AG10803 (cell line): ENCODE results near the gene LPCAT2.
A peak's percentile ranks its signal among the peaks of the same experiment; 100 is the strongest.

Experiments used
- DNase-seq: peaks from one replicate; pipeline ENCODE4 v3.0.0; 2010; ENCODE audit warnings: low read depth
- H3K4me3 ChIP-seq: 2 replicates; pipeline ENCODE4 v1.5.1; 2011; ENCODE audit warnings: mild to moderate bottlenecking, low read length, control low read depth
- TF ChIP-seq, protein P1 (sequence below): conservative IDR thresholded peaks from 2 replicates; pipeline ENCODE4 v1.5.1; 2011; ENCODE audit warnings: mild to moderate bottlenecking, low read length, control low read depth, inconsistent platforms

The LPCAT2 gene

GRCh38 chr16:55491691-55492090, 17.2 kb upstream of the LPCAT2 start:
- TF ChIP-seq, protein P1, sequence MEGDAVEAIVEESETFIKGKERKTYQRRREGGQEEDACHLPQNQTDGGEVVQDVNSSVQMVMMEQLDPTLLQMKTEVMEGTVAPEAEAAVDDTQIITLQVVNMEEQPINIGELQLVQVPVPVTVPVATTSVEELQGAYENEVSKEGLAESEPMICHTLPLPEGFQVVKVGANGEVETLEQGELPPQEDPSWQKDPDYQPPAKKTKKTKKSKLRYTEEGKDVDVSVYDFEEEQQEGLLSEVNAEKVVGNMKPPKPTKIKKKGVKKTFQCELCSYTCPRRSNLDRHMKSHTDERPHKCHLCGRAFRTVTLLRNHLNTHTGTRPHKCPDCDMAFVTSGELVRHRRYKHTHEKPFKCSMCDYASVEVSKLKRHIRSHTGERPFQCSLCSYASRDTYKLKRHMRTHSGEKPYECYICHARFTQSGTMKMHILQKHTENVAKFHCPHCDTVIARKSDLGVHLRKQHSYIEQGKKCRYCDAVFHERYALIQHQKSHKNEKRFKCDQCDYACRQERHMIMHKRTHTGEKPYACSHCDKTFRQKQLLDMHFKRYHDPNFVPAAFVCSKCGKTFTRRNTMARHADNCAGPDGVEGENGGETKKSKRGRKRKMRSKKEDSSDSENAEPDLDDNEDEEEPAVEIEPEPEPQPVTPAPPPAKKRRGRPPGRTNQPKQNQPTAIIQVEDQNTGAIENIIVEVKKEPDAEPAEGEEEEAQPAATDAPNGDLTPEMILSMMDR = no peak
- DNase-seq = no peak
- no peak overlapping the region for H3K4me3 ChIP-seq

DNA sequence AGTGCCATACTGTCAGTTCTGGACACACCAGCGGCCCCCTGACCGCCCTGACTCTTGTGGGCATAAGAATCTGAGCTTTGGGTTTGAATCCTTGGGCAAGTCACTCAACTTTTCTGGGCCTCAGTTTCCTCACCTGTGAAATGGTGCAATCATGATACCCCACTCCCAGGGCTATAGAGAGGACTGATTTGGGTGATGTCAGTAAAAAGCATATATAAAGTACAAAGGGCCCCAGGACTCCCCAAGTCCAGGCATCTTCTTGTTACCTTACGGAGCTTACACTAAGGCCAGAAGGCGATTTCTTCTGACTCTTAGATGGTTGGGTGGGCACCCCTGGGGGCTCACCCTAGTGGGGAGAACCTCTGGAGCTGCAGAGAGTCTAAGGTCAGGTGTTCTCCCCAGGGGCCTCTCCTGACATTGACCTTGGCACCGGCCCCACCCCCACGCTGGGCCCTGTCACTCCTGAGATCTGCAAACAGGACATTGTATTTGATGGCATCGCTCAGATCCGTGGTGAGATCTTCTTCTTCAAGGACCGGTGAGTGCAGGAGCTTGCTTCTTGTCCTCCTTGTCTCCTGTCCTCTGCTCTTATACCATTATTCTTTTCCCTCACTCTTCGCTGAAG, 16.0 kb upstream of the LPCAT2 start:
- TF ChIP-seq, protein P1 = no peak
- H3K4me3 ChIP-seq = no peak overlapping the region
- no peak for DNase-seq

DNA sequence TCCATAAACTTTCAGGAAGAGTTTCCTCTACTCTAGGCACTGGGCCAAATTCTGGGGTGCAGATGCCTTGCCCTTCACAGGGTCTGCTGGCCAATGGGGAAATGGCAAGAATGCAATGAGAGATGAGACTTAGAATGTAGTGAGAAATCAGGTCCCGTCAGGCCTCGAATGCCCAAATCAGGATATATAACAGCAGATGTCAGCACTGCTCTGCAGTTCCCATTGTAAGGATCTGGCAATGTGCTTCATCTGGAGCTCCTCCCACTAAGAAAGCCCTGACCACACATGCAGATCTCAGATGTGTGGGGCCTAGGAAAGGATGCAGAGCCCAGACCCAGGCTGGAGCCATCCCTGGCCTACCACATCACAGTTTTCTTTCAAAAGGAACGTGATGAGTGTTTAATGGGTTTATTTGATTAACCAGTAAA, 13.9 kb upstream of the LPCAT2 start:
- no peak overlapping the region for H3K4me3 ChIP-seq
- DNase-seq = peak; percentile 98
- TF ChIP-seq, protein P1 = peak; percentile 52

DNA sequence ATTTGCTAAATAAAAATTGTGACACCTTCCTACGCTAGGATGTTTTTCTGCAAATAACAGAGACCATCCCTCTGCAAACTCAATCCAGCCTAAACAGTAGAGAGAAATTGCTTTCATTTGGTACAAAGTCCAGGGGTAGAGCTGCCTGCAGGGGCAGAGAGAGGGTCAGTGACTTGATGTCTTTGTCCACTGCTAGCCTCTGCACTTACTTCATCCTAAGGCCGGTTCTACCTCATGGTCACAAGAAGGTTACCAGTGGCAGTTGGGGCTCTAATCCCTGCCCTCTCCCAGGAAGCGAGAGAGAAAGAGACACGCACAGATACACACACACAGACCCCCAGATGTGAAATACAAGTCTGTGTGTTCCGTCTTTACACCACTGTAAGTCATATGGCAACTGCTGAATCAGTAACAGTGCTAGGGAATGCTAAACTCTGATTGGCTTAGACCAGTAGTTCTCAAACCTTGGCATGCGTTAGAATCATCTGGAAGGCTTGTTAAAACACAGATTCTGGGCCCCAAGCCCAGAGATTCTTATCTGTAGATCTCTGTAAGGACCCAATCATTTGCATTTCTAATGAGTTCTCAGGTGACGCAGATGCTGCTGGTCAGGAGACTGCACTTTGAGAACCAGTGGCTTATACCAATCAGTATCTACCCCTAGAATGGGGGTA, 13.1 kb upstream of the LPCAT2 start:
- no peak overlapping the region for H3K4me3 ChIP-seq
- TF ChIP-seq, protein P1 = no peak
- DNase-seq = peak; percentile 93

DNA sequence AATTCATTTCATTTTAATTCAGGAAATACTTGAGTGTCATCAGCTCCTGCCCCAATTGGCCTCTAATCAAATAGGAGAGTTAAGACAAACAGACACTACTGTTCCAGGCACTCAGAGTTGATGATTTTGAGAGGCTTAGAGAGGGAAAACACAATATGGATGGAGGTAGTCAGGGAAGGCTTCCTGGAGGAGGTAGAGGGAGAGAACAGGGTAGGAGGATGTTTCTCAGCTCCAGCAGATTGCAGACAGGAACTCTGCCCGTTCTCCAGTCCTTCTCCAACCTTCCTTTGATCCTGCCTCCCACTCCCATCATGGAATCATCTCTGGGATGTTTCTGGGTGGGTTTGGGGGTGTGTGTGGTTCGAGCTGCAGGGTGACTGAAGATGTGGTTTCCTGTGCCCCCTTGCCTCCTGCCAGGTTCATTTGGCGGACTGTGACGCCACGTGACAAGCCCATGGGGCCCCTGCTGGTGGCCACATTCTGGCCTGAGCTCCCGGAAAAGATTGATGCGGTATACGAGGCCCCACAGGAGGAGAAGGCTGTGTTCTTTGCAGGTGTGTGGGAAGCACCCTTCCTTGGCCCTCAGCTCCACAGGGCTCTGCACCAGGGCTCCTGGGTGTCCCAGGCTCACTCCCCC, 12.2 kb upstream of the LPCAT2 start:
- DNase-seq = no peak
- TF ChIP-seq, protein P1 = no peak
- no peak overlapping the region for H3K4me3 ChIP-seq

GRCh38 chr16:55497558-55497957, 11.3 kb upstream of the LPCAT2 start:
- no peak overlapping the region for H3K4me3 ChIP-seq
- no peak for DNase-seq
- TF ChIP-seq, protein P1 = no peak

DNA sequence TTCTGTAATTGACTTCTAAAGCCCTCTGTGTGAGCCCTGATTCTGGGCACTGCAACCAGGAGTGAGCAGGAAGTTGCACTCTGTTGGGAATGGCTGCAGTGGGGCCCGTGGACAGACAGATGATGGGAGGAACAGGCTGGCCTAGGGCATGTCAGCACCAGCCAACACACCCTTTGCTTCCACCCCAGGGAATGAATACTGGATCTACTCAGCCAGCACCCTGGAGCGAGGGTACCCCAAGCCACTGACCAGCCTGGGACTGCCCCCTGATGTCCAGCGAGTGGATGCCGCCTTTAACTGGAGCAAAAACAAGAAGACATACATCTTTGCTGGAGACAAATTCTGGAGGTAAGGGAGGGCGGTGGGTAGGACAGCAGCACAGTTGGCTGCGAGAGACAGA, 10.8 kb upstream of the LPCAT2 start:
- H3K4me3 ChIP-seq = no peak overlapping the region
- no peak for DNase-seq
- TF ChIP-seq, protein P1 = no peak
